ENCODE measurements around the gene TMUB1.

The TMUB1 gene, protein sequence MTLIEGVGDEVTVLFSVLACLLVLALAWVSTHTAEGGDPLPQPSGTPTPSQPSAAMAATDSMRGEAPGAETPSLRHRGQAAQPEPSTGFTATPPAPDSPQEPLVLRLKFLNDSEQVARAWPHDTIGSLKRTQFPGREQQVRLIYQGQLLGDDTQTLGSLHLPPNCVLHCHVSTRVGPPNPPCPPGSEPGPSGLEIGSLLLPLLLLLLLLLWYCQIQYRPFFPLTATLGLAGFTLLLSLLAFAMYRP

DNA sequence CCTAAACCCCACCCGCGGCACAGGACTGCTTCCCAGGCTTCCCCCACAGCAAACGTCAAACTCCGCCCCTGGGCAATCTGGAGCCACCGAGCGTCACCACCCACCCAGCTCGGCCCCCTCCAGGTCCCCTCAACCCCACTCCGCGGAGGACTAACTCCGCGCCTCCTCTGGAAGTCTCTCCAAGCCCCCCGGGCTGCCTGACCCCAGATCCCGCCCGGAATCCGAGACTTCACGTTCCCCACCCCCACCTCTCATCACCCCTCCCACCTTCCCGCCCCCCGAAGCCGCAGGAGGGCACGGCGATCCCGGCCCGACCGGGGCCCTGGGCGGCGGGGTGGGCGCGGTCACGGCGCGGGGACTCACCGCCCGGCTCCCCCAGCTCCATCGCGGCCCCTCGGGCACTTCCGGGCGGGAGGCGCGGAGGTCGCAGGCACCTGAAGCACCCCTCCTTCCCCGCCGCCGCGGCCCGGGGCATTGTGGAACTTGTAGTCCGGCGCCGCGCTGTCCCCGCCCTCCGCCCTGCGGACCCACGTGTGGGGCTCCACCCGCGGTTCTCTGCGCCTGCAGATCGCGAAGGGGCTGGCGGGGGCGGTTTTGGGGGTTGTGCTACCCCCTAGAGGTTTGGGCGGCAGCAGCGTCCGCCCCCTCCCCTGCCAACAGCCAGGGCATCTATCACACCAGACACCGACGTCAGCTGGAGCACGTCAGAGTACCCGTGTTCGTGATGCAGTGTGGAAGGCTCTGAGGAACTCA, at the start of gene TMUB1:
Gene TMUB1, minus strand, starts transcription at position 423 of the 753 bp plus-strand sequence. CDS start 930 bp downstream, outside the sequence.
- H3K4me3 ChIP-seq (replicated peaks in 1 of 2; ENCODE audit: low read depth in 2 of 2, low read length in 2 of 2), result peak within 1 kb of the TSS; percentile 73 to 76
- DNase-seq (ENCODE audit: low read depth in 2 of 2), result peak; percentile 46 to 61
- TF ChIP-seq CTCF (IDR thresholded peaks at IDR 0.05; ENCODE audit: low read depth, low read length), result no peak

DNA sequence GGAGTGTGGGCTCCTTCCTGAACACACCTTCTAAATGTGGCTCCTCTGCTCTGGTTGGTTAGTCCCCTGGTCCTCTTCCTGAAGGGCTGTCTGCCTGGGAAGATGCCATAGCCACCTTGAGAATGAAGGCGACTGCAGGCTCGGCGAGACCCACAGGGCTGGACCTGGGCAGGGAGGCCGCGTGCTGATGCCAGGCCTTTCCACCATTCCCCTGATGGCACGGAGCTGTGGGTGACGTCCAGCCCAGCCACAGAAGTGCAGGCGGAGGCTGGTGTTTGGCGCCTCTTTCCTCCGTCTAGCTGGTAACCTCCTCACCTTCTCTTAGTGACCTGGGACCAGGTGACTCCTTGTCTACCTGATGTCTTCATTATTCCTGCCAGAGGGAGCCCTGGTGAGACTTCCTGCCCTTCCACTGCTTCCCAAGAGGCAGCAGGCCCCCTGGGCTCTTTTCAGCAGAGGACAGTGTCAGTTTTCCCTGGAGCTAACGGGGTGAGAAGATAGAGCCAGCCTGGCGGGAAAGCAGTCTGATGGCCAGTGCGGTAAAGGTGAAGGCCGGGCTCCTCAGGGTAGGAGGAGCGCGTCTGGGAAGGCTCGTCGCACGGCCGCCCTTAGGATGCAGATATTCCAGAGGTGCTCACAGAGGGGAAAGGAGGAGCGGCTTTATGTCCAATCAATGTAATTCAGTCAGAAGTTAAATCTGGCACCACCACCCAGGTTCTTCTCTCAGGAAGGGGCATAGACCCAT, 49.3 kb upstream of the TMUB1 start:
- DNase-seq (ENCODE audit: low read depth in 2 of 2), result no peak
- no peak for TF ChIP-seq CTCF (IDR thresholded peaks at IDR 0.05; ENCODE audit: low read depth, low read length)
- no peak overlapping the region for H3K4me3 ChIP-seq (replicated peaks in 1 of 2; ENCODE audit: low read depth in 2 of 2, low read length in 2 of 2)

DNA sequence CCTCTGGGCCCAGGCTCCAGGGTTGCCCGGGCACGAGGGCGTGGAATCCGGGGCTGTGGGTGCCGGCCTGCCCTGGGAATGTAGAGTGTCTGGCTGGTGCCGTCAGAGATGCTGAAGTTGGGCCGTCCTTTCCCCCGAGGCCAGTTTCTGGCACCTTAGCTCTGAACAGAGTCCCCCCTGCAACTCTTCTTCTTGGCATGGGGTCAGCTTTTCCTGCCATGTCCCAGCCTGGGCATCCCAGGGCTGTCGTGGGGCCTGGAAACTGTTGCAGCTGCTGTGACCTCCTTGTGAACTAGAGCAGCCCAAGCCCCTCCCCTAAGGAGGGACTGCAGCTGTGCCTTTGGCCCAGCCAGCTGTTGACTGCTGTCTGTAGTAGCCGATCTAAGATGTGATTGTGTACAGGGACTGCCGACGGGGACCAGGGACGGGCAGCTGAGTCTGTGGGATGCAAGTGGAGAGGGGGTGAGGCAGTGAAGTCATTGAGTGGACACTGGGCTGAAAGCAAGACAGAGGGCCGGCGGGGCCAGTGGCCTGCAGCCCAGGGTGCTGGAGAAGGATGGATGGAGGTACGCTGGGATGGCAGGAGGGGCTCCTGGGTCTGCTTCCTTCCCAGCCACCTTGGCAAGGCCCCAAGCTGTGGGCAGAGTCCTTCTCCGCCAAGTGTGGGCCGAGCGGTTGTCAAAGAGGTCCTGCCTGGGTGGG, 48.5 kb upstream of the TMUB1 start:
- no peak overlapping the region for H3K4me3 ChIP-seq (replicated peaks in 1 of 2; ENCODE audit: low read depth in 2 of 2, low read length in 2 of 2)
- DNase-seq (ENCODE audit: low read depth in 2 of 2), result no peak
- TF ChIP-seq CTCF (IDR thresholded peaks at IDR 0.05; ENCODE audit: low read depth, low read length), result no peak

GRCh38 chr7:151131224-151131591, 47.9 kb upstream of the TMUB1 start:
- H3K4me3 ChIP-seq (replicated peaks in 1 of 2; ENCODE audit: low read depth in 2 of 2, low read length in 2 of 2), result no peak overlapping the region
- TF ChIP-seq CTCF (IDR thresholded peaks at IDR 0.05; ENCODE audit: low read depth, low read length), result no peak
- DNase-seq (ENCODE audit: low read depth in 2 of 2), result no peak

GRCh38 chr7:151130741-151131157, 47.5 kb upstream of the TMUB1 start:
- DNase-seq (ENCODE audit: low read depth in 2 of 2), result no peak
- no peak overlapping the region for H3K4me3 ChIP-seq (replicated peaks in 1 of 2; ENCODE audit: low read depth in 2 of 2, low read length in 2 of 2)
- no peak for TF ChIP-seq CTCF (IDR thresholded peaks at IDR 0.05; ENCODE audit: low read depth, low read length)

- no peak overlapping the region for H3K4me3 ChIP-seq (replicated peaks in 1 of 2; ENCODE audit: low read depth in 2 of 2, low read length in 2 of 2)
- TF ChIP-seq CTCF (IDR thresholded peaks at IDR 0.05; ENCODE audit: low read depth, low read length), result no peak
- no peak for DNase-seq (ENCODE audit: low read depth in 2 of 2)
Observed at GRCh38 chr7:151129960-151130591, 46.8 kb upstream of the TMUB1 start.
